ENCODE data around the gene ABI3BP.

The ABI3BP gene

DNA sequence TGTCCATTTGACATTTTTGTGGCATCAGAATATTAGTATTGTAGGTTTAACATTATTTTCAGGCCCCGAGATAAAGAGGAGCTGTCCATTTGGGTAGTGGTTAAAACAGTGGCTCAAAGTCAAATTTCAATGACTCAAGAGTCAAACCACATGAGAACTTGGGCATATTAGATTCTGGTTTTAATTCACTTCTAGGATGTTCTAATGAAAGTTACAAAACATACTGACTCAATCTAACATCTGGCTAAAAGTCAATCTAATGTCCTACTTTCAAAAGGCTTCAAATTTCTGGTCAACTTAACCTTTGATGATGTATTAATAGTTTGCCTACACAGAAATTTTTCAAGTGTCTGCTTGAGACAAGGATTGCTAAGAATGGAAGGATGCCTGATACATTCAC lies 112.4 kb downstream of the ABI3BP start:
- DNase-seq = no peak

- DNase-seq = no peak
These were observed 113.1 kb downstream of the ABI3BP start for GRCh38 chr3:100880072-100880471.

- DNase-seq = no peak
These were observed 113.9 kb downstream of the ABI3BP start for GRCh38 chr3:100879195-100879810.

GRCh38 chr3:100877286-100877685 lies 115.9 kb downstream of the ABI3BP start:
- DNase-seq = no peak

DNA sequence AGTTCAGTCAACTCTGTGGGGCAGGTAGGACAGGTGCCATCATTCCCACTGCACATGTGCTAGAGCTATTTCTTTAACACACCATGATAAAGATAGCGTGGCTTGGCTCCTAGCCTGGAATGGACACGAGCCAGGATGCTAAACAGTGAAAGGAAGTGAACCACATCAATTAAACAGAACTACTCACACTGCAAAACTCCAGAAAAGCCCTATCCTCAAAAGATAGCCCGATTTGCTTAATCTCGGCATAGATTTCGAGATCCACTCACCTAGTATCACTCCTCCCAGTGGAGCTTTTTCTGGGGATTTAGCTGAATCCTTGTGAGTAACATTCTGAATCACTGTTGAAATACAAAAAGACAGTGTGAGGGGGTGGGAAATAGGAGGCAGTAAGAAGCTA lies 118.0 kb downstream of the ABI3BP start:
- DNase-seq = no peak

DNA sequence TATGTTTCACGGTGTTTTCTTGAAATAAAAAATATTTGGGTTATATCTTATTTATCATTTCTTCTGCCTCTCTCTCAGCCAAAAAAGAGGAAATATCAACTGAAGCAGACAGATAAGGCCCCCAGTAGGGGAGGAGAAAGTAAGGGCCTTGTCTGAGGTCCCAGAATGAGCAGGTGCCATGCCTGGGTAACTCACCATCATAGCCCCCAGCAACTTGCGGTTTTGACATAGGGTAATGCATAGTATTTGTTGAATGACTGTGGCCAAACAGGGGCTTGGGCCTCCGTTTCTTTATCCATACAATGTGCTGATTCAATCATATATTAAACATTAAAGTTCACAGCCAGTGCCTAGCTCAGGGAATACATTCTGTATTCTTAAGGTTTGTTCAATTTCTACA lies 119.6 kb downstream of the ABI3BP start:
- no peak for DNase-seq

GRCh38 chr3:100871306-100871705 lies 121.9 kb downstream of the ABI3BP start:
- no peak for DNase-seq

GRCh38 chr3:100869787-100870186 lies 123.4 kb downstream of the ABI3BP start:
- DNase-seq = no peak

GRCh38 chr3:100868894-100869293 lies 124.3 kb downstream of the ABI3BP start:
- no peak for DNase-seq

GRCh38 chr3:100868096-100868495 lies 125.1 kb downstream of the ABI3BP start:
- no peak for DNase-seq

- no peak for DNase-seq
These were observed 127.8 kb downstream of the ABI3BP start for GRCh38 chr3:100865442-100865841.

DNA sequence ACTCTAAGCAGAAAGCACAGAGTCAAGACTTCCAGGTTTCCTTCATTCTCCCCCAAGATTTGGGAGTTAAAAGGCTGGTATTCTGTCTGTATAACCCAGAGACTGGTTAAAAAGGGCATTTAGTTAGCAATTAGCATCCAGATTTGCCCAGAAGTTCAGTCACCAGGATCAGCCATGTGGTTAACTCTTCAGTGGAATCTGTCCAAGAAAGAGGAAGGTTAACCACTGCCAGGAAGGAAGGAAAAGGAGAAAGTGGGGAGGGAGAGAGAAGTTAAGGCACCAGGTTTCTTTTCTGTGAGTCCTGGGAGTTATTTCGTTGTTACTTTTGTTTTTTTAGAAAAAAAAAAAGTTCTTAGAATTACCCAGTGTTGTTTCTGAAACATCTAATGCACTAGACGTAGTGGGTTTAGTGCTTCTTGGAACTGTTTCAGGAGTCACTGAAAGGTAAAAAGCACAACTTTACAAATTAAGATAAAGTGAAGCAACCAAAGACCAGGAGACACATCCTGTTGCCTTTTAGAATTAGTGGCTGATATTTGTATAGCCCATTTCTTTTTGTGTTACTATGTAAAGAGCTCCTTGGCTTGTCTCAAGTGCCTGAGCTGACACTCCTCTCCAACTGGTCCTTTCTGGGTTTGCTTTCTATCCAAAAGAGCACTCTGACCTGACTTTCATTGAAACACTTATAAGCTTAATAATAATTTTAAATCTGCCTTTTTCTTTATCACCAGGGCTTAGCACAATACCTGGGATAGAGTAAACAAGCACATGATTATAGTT lies 128.6 kb downstream of the ABI3BP start:
- no peak for DNase-seq

DNA sequence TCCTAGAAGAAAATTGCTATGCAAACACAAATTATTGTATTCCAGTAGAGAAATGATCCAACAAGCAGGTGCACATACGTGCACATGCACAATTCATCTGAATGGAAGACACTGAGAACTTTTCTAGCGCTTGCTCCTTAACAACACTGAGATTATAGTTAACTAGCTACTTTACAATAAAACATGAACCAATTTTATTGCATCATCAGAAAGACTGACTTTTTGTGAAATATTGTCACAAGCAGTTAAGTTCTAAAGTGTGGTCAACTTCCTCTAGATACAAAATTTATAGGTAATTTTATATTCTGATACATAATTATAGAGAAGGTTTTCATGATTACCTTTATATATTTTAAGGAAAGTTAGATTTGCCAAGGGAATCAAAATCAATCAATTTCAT lies 135.4 kb downstream of the ABI3BP start:
- no peak for DNase-seq

DNA sequence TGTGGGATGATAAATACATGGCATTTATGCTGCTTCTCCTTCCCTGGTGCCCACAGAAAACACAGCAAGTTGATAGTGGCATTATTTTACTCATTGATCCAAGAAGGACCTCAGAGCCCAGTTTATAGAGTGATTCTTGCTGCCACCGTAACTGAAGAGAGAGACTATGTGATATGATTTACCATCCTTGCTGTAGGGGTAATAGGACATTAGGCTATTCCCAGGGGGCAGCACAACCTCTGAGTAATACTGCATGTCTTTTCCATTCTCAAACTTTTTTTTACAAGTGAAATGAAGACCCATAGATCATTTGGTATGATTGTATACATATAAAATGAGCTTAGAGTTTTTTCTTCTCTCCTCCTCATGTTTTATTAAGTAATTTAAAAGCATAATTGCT lies 136.4 kb downstream of the ABI3BP start:
- no peak for DNase-seq

GRCh38 chr3:100852840-100853239 lies 140.4 kb downstream of the ABI3BP start:
- DNase-seq = no peak

- DNase-seq = no peak
These were observed 142.5 kb downstream of the ABI3BP start for GRCh38 chr3:100850701-100851100.

- no peak for DNase-seq
These were observed 143.1 kb downstream of the ABI3BP start for GRCh38 chr3:100850156-100850555.

- DNase-seq = no peak
These were observed 148.9 kb downstream of the ABI3BP start for GRCh38 chr3:100844063-100844936.

GRCh38 chr3:100838157-100838556 lies 155.1 kb downstream of the ABI3BP start:
- DNase-seq = no peak

DNA sequence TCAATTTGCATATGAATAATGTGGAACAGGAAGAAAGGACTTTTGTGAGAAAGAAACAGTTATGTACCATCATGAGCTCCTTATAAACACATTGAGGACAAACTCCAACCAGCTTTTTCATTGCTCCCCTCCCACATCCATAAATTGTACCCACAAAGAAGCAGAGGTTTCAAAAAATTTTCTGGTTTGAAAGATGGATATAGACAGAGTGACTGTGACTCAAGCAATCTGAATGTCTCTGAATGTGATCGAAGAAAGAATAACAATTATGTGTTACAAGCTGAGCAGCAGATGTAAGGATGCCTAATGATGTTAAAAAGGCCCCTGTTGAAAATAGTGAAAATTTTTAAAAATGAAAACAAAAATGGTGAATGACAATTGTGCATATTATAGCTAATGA lies 156.6 kb downstream of the ABI3BP start:
- no peak for DNase-seq

- DNase-seq = no peak
These were observed 158.9 kb downstream of the ABI3BP start for GRCh38 chr3:100834332-100834731.

GRCh38 chr3:100833483-100833882 lies 159.7 kb downstream of the ABI3BP start:
- DNase-seq = no peak

DNA sequence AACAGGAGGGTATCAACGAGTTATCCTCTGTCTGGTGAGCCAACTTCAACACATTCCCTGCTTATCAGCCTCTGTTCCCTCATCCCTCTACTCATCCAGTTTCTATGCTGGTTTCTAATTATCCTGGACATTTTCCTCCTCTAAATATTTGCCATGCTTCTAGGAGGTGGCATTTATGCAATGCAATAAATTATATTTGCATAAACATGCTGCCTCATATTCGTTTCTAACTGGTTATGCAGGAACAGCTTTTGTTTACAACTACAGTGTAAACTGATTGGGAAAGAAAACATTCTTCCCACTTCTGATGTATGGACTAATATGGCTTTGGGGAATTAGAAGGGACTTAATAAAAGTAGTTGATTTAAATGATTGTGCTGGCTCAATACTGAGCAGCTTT lies 161.6 kb downstream of the ABI3BP start:
- no peak for DNase-seq

GRCh38 chr3:100830931-100831330 lies 162.3 kb downstream of the ABI3BP start:
- no peak for DNase-seq
